Uterus (tissue), 2 donors: Measurements from ENCODE around the gene PDE6D.

Experiments used
- POLR2A ChIP-seq, 2 donors: fragments of 450-650 bp; IDR thresholded peaks; one replicate each; pipeline ENCODE4 v1.6.1; 2016; ENCODE audit warnings: antibody characterized with exemption in 2 of 2, mild to moderate bottlenecking in 1 of 2, moderate library complexity in 1 of 2
- TF ChIP-seq, protein P1 (sequence below), 4 experiments: fragments of 200-600 bp in 2 of 4; fragments of 450-650 bp in 2 of 4; sonication (generic) in 2 of 4; IDR thresholded peaks; one replicate each; pipeline ENCODE4 v1.5.1; 2016 to 2019; ENCODE audit warnings: antibody characterized with exemption in 4 of 4, mild to moderate bottlenecking in 2 of 4, moderate library complexity in 1 of 4

DNA sequence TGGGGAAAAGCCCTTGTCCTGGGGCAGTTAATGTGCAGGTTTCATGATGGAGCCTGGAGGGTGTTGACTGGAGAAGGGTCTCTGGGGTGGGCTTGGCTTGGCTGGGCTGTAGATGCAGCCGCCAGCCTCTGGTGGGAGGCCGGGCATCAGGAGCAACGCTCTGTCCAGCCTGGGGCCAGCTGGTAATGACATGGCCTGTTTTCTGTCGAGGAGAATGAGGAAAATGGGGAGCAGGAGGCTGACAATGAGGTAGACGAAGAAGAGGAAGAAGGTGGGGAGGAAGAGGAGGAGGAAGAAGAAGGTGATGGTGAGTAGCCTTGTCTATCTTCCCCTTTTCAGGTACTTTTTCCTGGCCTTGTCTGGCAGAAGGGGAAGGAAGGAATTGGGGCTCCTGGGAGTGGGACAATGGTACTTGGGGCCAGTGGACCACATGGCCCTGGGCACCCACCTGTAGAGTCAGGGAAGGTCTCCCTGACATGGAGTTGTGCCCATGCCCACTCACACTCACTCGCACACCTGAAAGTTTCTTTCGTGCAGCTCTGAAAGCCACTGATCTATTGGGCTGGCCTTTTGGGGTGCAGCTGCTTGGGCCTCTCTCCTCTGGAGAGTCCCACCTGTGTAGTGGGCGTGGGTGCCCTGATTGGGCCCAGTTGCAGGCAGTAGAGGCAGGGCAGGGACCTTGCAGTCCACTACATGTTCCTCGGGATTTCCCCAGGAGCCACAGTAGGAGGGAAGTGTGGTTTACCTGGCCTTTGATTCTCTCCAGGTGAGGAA is 69.2 kb downstream of the PDE6D start:
- TF ChIP-seq, protein P1, sequence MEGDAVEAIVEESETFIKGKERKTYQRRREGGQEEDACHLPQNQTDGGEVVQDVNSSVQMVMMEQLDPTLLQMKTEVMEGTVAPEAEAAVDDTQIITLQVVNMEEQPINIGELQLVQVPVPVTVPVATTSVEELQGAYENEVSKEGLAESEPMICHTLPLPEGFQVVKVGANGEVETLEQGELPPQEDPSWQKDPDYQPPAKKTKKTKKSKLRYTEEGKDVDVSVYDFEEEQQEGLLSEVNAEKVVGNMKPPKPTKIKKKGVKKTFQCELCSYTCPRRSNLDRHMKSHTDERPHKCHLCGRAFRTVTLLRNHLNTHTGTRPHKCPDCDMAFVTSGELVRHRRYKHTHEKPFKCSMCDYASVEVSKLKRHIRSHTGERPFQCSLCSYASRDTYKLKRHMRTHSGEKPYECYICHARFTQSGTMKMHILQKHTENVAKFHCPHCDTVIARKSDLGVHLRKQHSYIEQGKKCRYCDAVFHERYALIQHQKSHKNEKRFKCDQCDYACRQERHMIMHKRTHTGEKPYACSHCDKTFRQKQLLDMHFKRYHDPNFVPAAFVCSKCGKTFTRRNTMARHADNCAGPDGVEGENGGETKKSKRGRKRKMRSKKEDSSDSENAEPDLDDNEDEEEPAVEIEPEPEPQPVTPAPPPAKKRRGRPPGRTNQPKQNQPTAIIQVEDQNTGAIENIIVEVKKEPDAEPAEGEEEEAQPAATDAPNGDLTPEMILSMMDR (IDR thresholded peaks at IDR 0.05): peak in 1 of 4 experiments; percentile 4
- TF ChIP-seq POLR2A (IDR thresholded peaks at IDR 0.05): no peak
